Liver (tissue), 10 donors: Measurements from ENCODE around the gene RPS29. TPM values are rescaled to one million over a fixed set of nuclear protein-coding genes. Genes with fewer than 3 reads are reported as not detected.

Source experiments
- DNase-seq: peaks from one replicate; pipeline ENCODE4 v3.0.0-alpha.2; 2017; ENCODE audit warnings: low spot score
- H3K27ac ChIP-seq, 2 donors: one replicate each; pipeline ENCODE4 v1.7.0; 2013; ENCODE audit warnings: inconsistent platforms in 2 of 2, low read length in 2 of 2, control low read depth in 1 of 2, low read depth in 1 of 2, mild to moderate bottlenecking in 1 of 2
- H3K27me3 ChIP-seq, 4 donors: one replicate each; pipeline versions ENCODE4 v1.6.1 to v1.7.0; 2013; ENCODE audit warnings: low read length in 3 of 4, inconsistent platforms in 1 of 4, mild to moderate bottlenecking in 1 of 4, moderate library complexity in 1 of 4; ENCODE audit not compliant: control insufficient read depth in 4 of 4, insufficient read depth in 4 of 4
- H3K36me3 ChIP-seq, 4 donors: one replicate each; pipeline versions ENCODE4 v1.6.1 to v1.7.0; 2013; ENCODE audit warnings: low read length in 3 of 4, mild to moderate bottlenecking in 3 of 4, low read depth in 1 of 4, moderate library complexity in 1 of 4; ENCODE audit not compliant: control insufficient read depth in 4 of 4, insufficient read depth in 3 of 4
- H3K4me1 ChIP-seq, 4 donors: one replicate each; pipeline versions ENCODE4 v1.6.1 to v1.7.0; 2013; ENCODE audit warnings: low read length in 3 of 4, mild to moderate bottlenecking in 3 of 4, moderate library complexity in 1 of 4; ENCODE audit not compliant: control insufficient read depth in 4 of 4, insufficient read depth in 4 of 4
- H3K4me3 ChIP-seq, 3 donors: one replicate each; pipeline versions ENCODE4 v1.6.1 to v1.7.0; 2013; ENCODE audit warnings: low read length in 3 of 3, control low read depth in 1 of 3, low read depth in 1 of 3, mild to moderate bottlenecking in 1 of 3
- H3K9ac ChIP-seq, 2 donors: one replicate each; pipeline ENCODE4 v1.7.0; 2013; ENCODE audit warnings: low read length in 2 of 2, mild to moderate bottlenecking in 2 of 2, moderate library complexity in 2 of 2, control low read depth in 1 of 2, low read depth in 1 of 2
- H3K9me3 ChIP-seq, 4 donors: one replicate each; pipeline versions ENCODE4 v1.6.1 to v1.7.0; 2013; ENCODE audit warnings: low read length in 3 of 4; ENCODE audit not compliant: control insufficient read depth in 4 of 4
- ATF3 ChIP-seq: IDR thresholded peaks from 2 replicates; pipeline ENCODE4 v1.6.1; 2016; ENCODE audit warnings: antibody characterized with exemption
- CTCF ChIP-seq: fragments of 150-350 bp; IDR thresholded peaks from 2 replicates; pipeline ENCODE4 v1.5.1; 2017; ENCODE audit warnings: improper control_type of control experiment, low read depth, low read length; ENCODE audit not compliant: missing input control
- EGR1 ChIP-seq, 2 donors: IDR thresholded peaks; 2 replicates each; pipeline ENCODE4 v1.6.1; 2016 to 2018; ENCODE audit warnings: antibody characterized with exemption in 2 of 2, low read depth in 2 of 2
- FOXA1 ChIP-seq: IDR thresholded peaks from 2 replicates; pipeline ENCODE4 v1.6.1; 2016; ENCODE audit warnings: antibody characterized with exemption
- FOXA2 ChIP-seq: IDR thresholded peaks from 2 replicates; pipeline ENCODE4 v1.6.1; 2016; ENCODE audit warnings: antibody characterized with exemption
- GABPA ChIP-seq, 2 donors: IDR thresholded peaks in 1 of 2; conservative IDR thresholded peaks in 1 of 2; 2 replicates each; pipeline ENCODE4 v1.6.1; 2016; ENCODE audit warnings: antibody characterized with exemption in 2 of 2, mild to moderate bottlenecking in 1 of 2, moderate library complexity in 1 of 2
- HNF4A ChIP-seq, 2 donors: conservative IDR thresholded peaks; 2 replicates each; pipeline ENCODE4 v1.6.1; 2016; ENCODE audit warnings: antibody characterized with exemption in 2 of 2, mild to moderate bottlenecking in 2 of 2
- HNF4G ChIP-seq: IDR thresholded peaks from 2 replicates; pipeline ENCODE4 v1.6.1; 2016; ENCODE audit warnings: antibody characterized with exemption
- JUND ChIP-seq, 2 donors: IDR thresholded peaks; 2 replicates each; pipeline ENCODE4 v1.6.1; 2016; ENCODE audit warnings: antibody characterized with exemption in 2 of 2
- MAX ChIP-seq: IDR thresholded peaks from 2 replicates; pipeline ENCODE4 v1.6.1; 2016; ENCODE audit warnings: antibody characterized with exemption
- NR2F2 ChIP-seq: IDR thresholded peaks from 2 replicates; pipeline ENCODE4 v1.6.1; 2016; ENCODE audit warnings: antibody characterized with exemption
- RAD21 ChIP-seq, 2 donors: IDR thresholded peaks; 2 replicates each; pipeline ENCODE4 v1.6.1; 2016; ENCODE audit warnings: antibody characterized with exemption in 2 of 2, mild to moderate bottlenecking in 2 of 2
- REST ChIP-seq: IDR thresholded peaks from 2 replicates; pipeline ENCODE4 v1.6.1; 2016; ENCODE audit warnings: antibody characterized with exemption, mild to moderate bottlenecking
- RXRA ChIP-seq, 2 donors: IDR thresholded peaks; 2 replicates each; pipeline ENCODE4 v1.6.1; 2017 to 2018; ENCODE audit warnings: antibody characterized with exemption in 2 of 2, mild to moderate bottlenecking in 1 of 2
- SP1 ChIP-seq: IDR thresholded peaks from 2 replicates; pipeline ENCODE4 v1.6.1; 2018; ENCODE audit warnings: antibody characterized with exemption, mild to moderate bottlenecking
- TAF1 ChIP-seq: conservative IDR thresholded peaks from 2 replicates; pipeline ENCODE4 v1.6.1; 2016; ENCODE audit warnings: antibody characterized with exemption, mild to moderate bottlenecking
- YY1 ChIP-seq: IDR thresholded peaks from 2 replicates; pipeline ENCODE4 v1.6.1; 2016; ENCODE audit warnings: antibody characterized with exemption, mild to moderate bottlenecking
- ZBTB33 ChIP-seq: IDR thresholded peaks from 2 replicates; pipeline ENCODE4 v1.6.1; 2016; ENCODE audit warnings: antibody characterized with exemption
- WGBS: extraction: QIAGEN DNeasy Blood & Tissue Kit; methylation state at CpG from one replicate; pipeline ENCODE4 v1.1.7; 2013; 5-methylcytosine and 5-hydroxymethylcytosine counted together
- polyA plus RNA-seq, 2 donors: library from polyadenylated mRNA; stranded (reverse) in 1 of 2; unstranded in 1 of 2; fragments of 200-250 nt in 1 of 2; fragments of >200 nt in 1 of 2; fragmentation: Nextera tagmentation in 1 of 2; extraction: Ambion mirVana in 1 of 2; gene quantifications; one replicate each; pipeline versions ENCODE4 v1.2.1 to v1.2.3, GENCODE V29; 2013 to 2015
- small RNA-seq: library from RNA; depleted of rRNA; stranded (forward); fragments of <200 nt; gene quantifications from one replicate; pipeline ENCODE3, GENCODE V24; 2014
- total RNA-seq, 2 donors: library from RNA; depleted of rRNA; stranded (reverse); fragments of >200 nt; gene quantifications; one replicate each; pipeline ENCODE4 v1.2.3, GENCODE V29; 2014
- donor health status: healthy.
- donor health status: healthy.
- donor health status: healthy.
- donor health status: healthy.
- donor health status: healthy.

RPS29 gene
- total and polyA plus RNA-seq, 4 donors = 584 to 1,739 (median 839) TPM

- 95% methylated on average over 4 of the region's 4 CpGs for WGBS
- H3K4me1 ChIP-seq = no peaks in the 10 kb centered on the region
Observed at GRCh38 chr14:49538852-49539251, 47.3 kb downstream of the RPS29 start.

More at GRCh38 chr14:49538852-49539251, 47.3 kb downstream of the RPS29 start:
- Histone ChIP-seq H3K27me3 (no peaks in the 10 kb centered on the region), H3K4me3 (no peak overlapping the region), H3K9ac (no peak overlapping the region), H3K27ac (no peak overlapping the region), H3K9me3 (peaks cover 0 to 4% (median 3%) of the 10 kb centered on the region in 4 donors), H3K36me3 (no peaks in the 10 kb centered on the region)
- no peak for DNase-seq
- no peak for TF ChIP-seq HNF4G
- TF ChIP-seq NR2F2 = no peak
- TF ChIP-seq EGR1 (IDR thresholded peaks at IDR 0.05; ENCODE audit: low read depth in 2 of 2) = no peak
- no peak for TF ChIP-seq FOXA1
- TF ChIP-seq JUND (IDR thresholded peaks at IDR 0.05) = no peak
- TF ChIP-seq RAD21 (IDR thresholded peaks at IDR 0.05) = no peak
- TF ChIP-seq ATF3 = no peak
- no peak for TF ChIP-seq SP1
- no peak for TF ChIP-seq TAF1
- no peak for TF ChIP-seq CTCF
- no peak for TF ChIP-seq HNF4A (conservative IDR thresholded peaks at IDR 0.05)
- TF ChIP-seq REST = no peak
- TF ChIP-seq FOXA2 = no peak
- no peak for TF ChIP-seq GABPA (IDR thresholded peaks at IDR 0.05 in 1 of 2, conservative IDR thresholded peaks at IDR 0.05 in 1 of 2)
- no peak for TF ChIP-seq YY1
- no peak for TF ChIP-seq RXRA (IDR thresholded peaks at IDR 0.05)
- TF ChIP-seq MAX = no peak
- no peak for TF ChIP-seq ZBTB33

Small RNAs within 50 kb of the gene (small RNA-seq; reads per million reads assigned to genes)
- gene AL139099.3 = not detected
- gene AL139099.4 = not detected
- not detected for gene RF00019
- gene RNA5SP384 = not detected

Other genes with a start within 250 kb of the RPS29 start
- 10 to 100 TPM in 1 of 2 donors, 1 to 10 TPM in 1; 3.8 to 23.2 TPM for gene LRR1, start 12.6 kb upstream of the RPS29 start, total RNA-seq
- 1 to 10 TPM; 3.7 to 4.4 TPM for gene LRR1, start 12.6 kb upstream of the RPS29 start, polyA plus RNA-seq
- gene RPL36AL, start 34.2 kb upstream of the RPS29 start, total RNA-seq = 100 to 1,000 TPM; 110 to 115 TPM
- gene RPL36AL, start 34.2 kb upstream of the RPS29 start, polyA plus RNA-seq = 100 to 1,000 TPM; 181 to 268 TPM
- gene MGAT2, start 34.4 kb upstream of the RPS29 start, total RNA-seq = 10 to 100 TPM; 31.5 to 44.0 TPM
- gene MGAT2, start 34.4 kb upstream of the RPS29 start, polyA plus RNA-seq = 10 to 100 TPM; 10.5 to 26.0 TPM
- gene DNAAF2, start 48.9 kb upstream of the RPS29 start, total RNA-seq = 1 to 10 TPM; 4.6 to 8.2 TPM
- 1 to 10 TPM; 4.2 to 6.1 TPM for gene DNAAF2, start 48.9 kb upstream of the RPS29 start, polyA plus RNA-seq
- 10 to 100 TPM in 1 of 2 donors, 1 to 10 TPM in 1; 1.7 to 16.5 TPM for gene POLE2, start 101.8 kb upstream of the RPS29 start, total RNA-seq
- gene POLE2, start 101.8 kb upstream of the RPS29 start, polyA plus RNA-seq = 1 to 10 TPM; 1.3 to 1.7 TPM
- 1 to 10 TPM; 1.9 to 4.1 TPM for gene KLHDC1, start 106.7 kb upstream of the RPS29 start, total RNA-seq
- gene KLHDC1, start 106.7 kb upstream of the RPS29 start, polyA plus RNA-seq = 1 to 10 TPM in 1 of 2 donors, under 1 TPM in 1; 0.36 to 3.2 TPM
- 10 to 100 TPM; 88.9 to 89.0 TPM for gene KLHDC2, start 181.8 kb upstream of the RPS29 start, total RNA-seq
- 10 to 100 TPM; 41.1 to 99.0 TPM for gene KLHDC2, start 181.8 kb upstream of the RPS29 start, polyA plus RNA-seq